ENCODE results near the gene CES2. TPM values are rescaled to one million over a fixed set of nuclear protein-coding genes. Genes with fewer than 3 reads are reported as not detected.

The CES2 gene
- total and polyA plus RNA-seq, 2 donors (not counting 3 experiments of a cell fraction or from before 2014, with no cell fraction given), result 19.1 to 28.8 TPM

- Histone ChIP-seq H3K4me1 (ENCODE audit: control insufficient read depth, extremely low read depth, insufficient read depth, low read length) (peaks cover 7% of the 10 kb centered on the region), H3K4me3 (replicated peaks in 1 of 3; ENCODE audit: insufficient read depth in 1 of 3, low read depth in 1 of 3, low read length in 3 of 3) (no peak overlapping the region), H3K9me1 (replicated peaks; ENCODE audit: control insufficient read depth, extremely low read depth, insufficient read depth, low read length) (no peaks in the 10 kb centered on the region), H3K9me3 (replicated peaks; ENCODE audit: control insufficient read depth, insufficient read depth, low read length) (no peaks in the 10 kb centered on the region), H4K20me1 (replicated peaks; ENCODE audit: control insufficient read depth, extremely low read depth, insufficient read depth, low read length) (no peaks in the 10 kb centered on the region), H2AFZ (ENCODE audit: low read depth, low read length) (no peak overlapping the region), H3K27ac (ENCODE audit: insufficient read depth, low read depth, low read length) (no peak overlapping the region), H3K36me3 (ENCODE audit: control insufficient read depth in 2 of 2, extremely low read depth in 1 of 2, insufficient read depth in 2 of 2, low read length in 2 of 2) (peaks cover 0 to 16% of the 10 kb centered on the region in 2 experiments), H3K79me2 (ENCODE audit: control insufficient read depth, insufficient read depth, low read length) (peaks cover 20% of the 10 kb centered on the region), H3K9ac (replicated peaks; ENCODE audit: extremely low read depth, insufficient read depth, low read length) (no peak overlapping the region), H3K4me2 (ENCODE audit: insufficient read depth, low read length) (no peak overlapping the region), H3K27me3 (ENCODE audit: control insufficient read depth in 2 of 2, insufficient read depth in 2 of 2, low read length in 2 of 2) (no peaks in the 10 kb centered on the region)
- DNase-seq (ENCODE audit: low read depth, low spot score) (no peak), FAIRE-seq (no peak)
- TF ChIP-seq CTCF (IDR thresholded peaks at IDR 0.05; ENCODE audit: extremely low read depth in 1 of 2, insufficient read depth in 1 of 2, low read depth in 1 of 2, low read length in 2 of 2), result no peak
- TF ChIP-seq EZH2 (IDR thresholded peaks at IDR 0.05; ENCODE audit: borderline replicate concordance, low read depth, low read length, severe bottlenecking), result no peak
- no peak for TF ChIP-seq GATA2 (IDR thresholded peaks at IDR 0.05; ENCODE audit: insufficient read depth, insufficient read length, low read depth, low read length)
- TF ChIP-seq FOS (IDR thresholded peaks at IDR 0.05; ENCODE audit: borderline replicate concordance, insufficient read depth, low read length), result no peak
- dilution Hi-C loops (cut with MboI; ENCODE audit: extremely low pct_ligation_motif_present, low sequenced_read_pairs), result no loop called here
- intact Hi-C loops (cut with micrococcal nuclease), result no loop called here
- ChIA-PET POLR2A (no interaction called here), CTCF (interaction anchor here (0.7 to 1.5 kb wide), 5 partner anchors 9 to 42 kb away, joined by 3 to 4 read pairs (median 3); no protein-coding TSS in a partner anchor)
- no TSS peak for BruUV-seq (replicated peaks)
Observed at GRCh38 chr16:66936889-66937554, 1.7 kb downstream of the CES2 start.

All from endothelial cell of umbilical vein (primary cell).